ENCODE results near the gene KHDRBS2.

Gene KHDRBS2

GRCh38 chr6:62280099-62280498 lies 5.9 kb downstream of the KHDRBS2 start:
- Histone ChIP-seq H3K36me3 (ENCODE audit: control insufficient read depth, insufficient read depth, low read length) (no peaks in the 10 kb centered on the region), H3K9me3 (ENCODE audit: control insufficient read depth, low read length) (no peaks in the 10 kb centered on the region), H3K9ac (ENCODE audit: low read length) (no peak overlapping the region), H3K4me1 (ENCODE audit: control insufficient read depth, insufficient read depth, low read length) (no peaks in the 10 kb centered on the region), H3K4me3 (ENCODE audit: low read length) (no peak overlapping the region), H3K27me3 (ENCODE audit: control insufficient read depth, insufficient read depth, low read length) (no peaks in the 10 kb centered on the region)

DNA sequence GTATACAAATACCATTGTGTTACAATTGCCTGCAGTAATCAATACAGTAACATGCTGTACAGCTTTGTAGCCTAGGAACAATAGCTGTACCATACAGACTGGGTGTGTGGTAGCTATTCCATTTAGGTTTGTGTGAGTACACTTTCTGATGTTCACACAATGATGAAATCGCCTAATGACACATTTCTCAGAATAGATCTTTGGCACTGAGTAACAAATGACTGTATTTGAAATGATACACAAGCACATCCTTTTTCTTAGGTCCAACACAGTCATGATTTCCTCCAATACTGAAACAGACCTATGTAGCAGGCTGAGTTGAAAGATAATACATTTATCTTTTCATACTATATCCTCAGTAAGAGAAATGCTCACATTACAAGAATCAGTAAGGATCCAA lies 13.9 kb downstream of the KHDRBS2 start:
- H3K9me3 ChIP-seq (ENCODE audit: control insufficient read depth, low read length): no peaks in the 10 kb centered on the region
- no peak overlapping the region for H3K4me3 ChIP-seq (ENCODE audit: low read length)
- no peaks in the 10 kb centered on the region for H3K4me1 ChIP-seq (ENCODE audit: control insufficient read depth, insufficient read depth, low read length)
- no peak overlapping the region for H3K9ac ChIP-seq (ENCODE audit: low read length)
- H3K27me3 ChIP-seq (ENCODE audit: control insufficient read depth, insufficient read depth, low read length): no peaks in the 10 kb centered on the region
- no peaks in the 10 kb centered on the region for H3K36me3 ChIP-seq (ENCODE audit: control insufficient read depth, insufficient read depth, low read length)

DNA sequence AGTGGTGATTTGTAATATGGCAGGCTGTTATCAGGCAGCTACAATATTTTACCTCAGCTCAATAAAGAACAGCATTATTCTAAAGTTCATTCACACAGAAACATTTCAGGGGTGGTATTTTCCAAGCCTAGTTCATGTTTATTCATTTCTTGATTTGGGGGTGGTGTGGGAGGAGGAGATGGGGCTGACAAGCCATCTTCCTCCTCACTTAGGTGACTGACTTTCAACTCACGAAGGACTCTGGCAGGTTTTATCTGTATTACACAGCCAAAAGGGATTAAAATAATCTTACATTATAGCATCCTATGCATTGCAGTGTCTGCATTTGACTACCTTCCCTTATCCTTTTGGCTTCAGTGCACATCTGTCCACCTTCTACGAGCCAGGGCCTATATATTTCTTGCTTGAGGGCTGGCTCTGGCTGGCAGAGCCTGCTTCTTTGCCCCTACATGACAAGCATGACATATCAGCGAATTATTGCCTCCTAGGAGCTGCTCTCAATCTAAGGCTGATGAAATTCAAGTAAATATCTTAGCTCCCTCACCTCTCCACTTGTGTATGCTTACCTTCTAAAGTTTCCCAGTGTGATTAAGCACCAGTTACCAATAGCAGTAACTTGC lies 20.0 kb downstream of the KHDRBS2 start:
- Histone ChIP-seq H3K9me3 (ENCODE audit: control insufficient read depth, low read length) (no peaks in the 10 kb centered on the region), H3K4me3 (ENCODE audit: low read length) (no peak overlapping the region), H3K4me1 (ENCODE audit: control insufficient read depth, insufficient read depth, low read length) (no peaks in the 10 kb centered on the region), H3K9ac (ENCODE audit: low read length) (no peak overlapping the region), H3K36me3 (ENCODE audit: control insufficient read depth, insufficient read depth, low read length) (no peaks in the 10 kb centered on the region), H3K27me3 (ENCODE audit: control insufficient read depth, insufficient read depth, low read length) (no peaks in the 10 kb centered on the region)

- Histone ChIP-seq H3K36me3 (ENCODE audit: control insufficient read depth, insufficient read depth, low read length) (no peaks in the 10 kb centered on the region), H3K9me3 (ENCODE audit: control insufficient read depth, low read length) (no peaks in the 10 kb centered on the region), H3K4me1 (ENCODE audit: control insufficient read depth, insufficient read depth, low read length) (no peaks in the 10 kb centered on the region), H3K27me3 (ENCODE audit: control insufficient read depth, insufficient read depth, low read length) (no peaks in the 10 kb centered on the region), H3K4me3 (ENCODE audit: low read length) (no peak overlapping the region), H3K9ac (ENCODE audit: low read length) (no peak overlapping the region)
Observed at GRCh38 chr6:62262283-62262682, 23.7 kb downstream of the KHDRBS2 start.

DNA sequence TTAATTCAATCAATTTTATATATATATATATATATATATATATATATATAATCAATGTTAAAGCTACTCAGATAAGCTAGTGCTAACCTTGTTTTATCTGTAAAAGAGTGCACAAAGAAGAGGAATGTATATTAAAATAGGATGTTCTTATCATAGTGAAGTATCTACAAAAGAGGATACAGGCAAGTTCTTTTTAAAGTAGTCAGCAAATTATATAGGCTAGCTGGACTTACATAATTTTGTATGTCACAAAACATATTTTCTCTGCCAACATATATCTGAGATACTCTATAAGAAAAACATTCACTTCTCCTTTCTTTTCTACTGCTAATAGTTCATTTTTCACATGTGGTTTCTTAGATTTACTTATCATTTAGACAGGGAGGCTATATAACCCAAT lies 39.9 kb downstream of the KHDRBS2 start:
- Histone ChIP-seq H3K9me3 (ENCODE audit: control insufficient read depth, low read length) (no peaks in the 10 kb centered on the region), H3K4me1 (ENCODE audit: control insufficient read depth, insufficient read depth, low read length) (no peaks in the 10 kb centered on the region), H3K36me3 (ENCODE audit: control insufficient read depth, insufficient read depth, low read length) (no peaks in the 10 kb centered on the region), H3K4me3 (ENCODE audit: low read length) (no peak overlapping the region), H3K9ac (ENCODE audit: low read length) (no peak overlapping the region), H3K27me3 (ENCODE audit: control insufficient read depth, insufficient read depth, low read length) (no peaks in the 10 kb centered on the region)

- no peaks in the 10 kb centered on the region for H3K4me1 ChIP-seq (ENCODE audit: control insufficient read depth, insufficient read depth, low read length)
- H3K9me3 ChIP-seq (ENCODE audit: control insufficient read depth, low read length): no peaks in the 10 kb centered on the region
- H3K4me3 ChIP-seq (ENCODE audit: low read length): no peak overlapping the region
- H3K27me3 ChIP-seq (ENCODE audit: control insufficient read depth, insufficient read depth, low read length): no peaks in the 10 kb centered on the region
- no peak overlapping the region for H3K9ac ChIP-seq (ENCODE audit: low read length)
- no peaks in the 10 kb centered on the region for H3K36me3 ChIP-seq (ENCODE audit: control insufficient read depth, insufficient read depth, low read length)
Observed at GRCh38 chr6:62236784-62237183, 49.2 kb downstream of the KHDRBS2 start.

- H3K4me1 ChIP-seq (ENCODE audit: control insufficient read depth, insufficient read depth, low read length): no peaks in the 10 kb centered on the region
Observed at GRCh38 chr6:62229231-62229630, 56.8 kb downstream of the KHDRBS2 start.

GRCh38 chr6:62217866-62218265 lies 68.2 kb downstream of the KHDRBS2 start:
- Histone ChIP-seq H3K9ac (ENCODE audit: low read length) (no peak overlapping the region), H3K36me3 (ENCODE audit: control insufficient read depth, insufficient read depth, low read length) (no peaks in the 10 kb centered on the region), H3K4me1 (ENCODE audit: control insufficient read depth, insufficient read depth, low read length) (no peaks in the 10 kb centered on the region), H3K27me3 (ENCODE audit: control insufficient read depth, insufficient read depth, low read length) (no peaks in the 10 kb centered on the region), H3K9me3 (ENCODE audit: control insufficient read depth, low read length) (no peaks in the 10 kb centered on the region), H3K4me3 (ENCODE audit: low read length) (no peak overlapping the region)

More at GRCh38 chr6:62229231-62229630, 56.8 kb downstream of the KHDRBS2 start:
- no peaks in the 10 kb centered on the region for H3K27me3 ChIP-seq (ENCODE audit: control insufficient read depth, insufficient read depth, low read length)
- no peaks in the 10 kb centered on the region for H3K36me3 ChIP-seq (ENCODE audit: control insufficient read depth, insufficient read depth, low read length)
- no peaks in the 10 kb centered on the region for H3K9me3 ChIP-seq (ENCODE audit: control insufficient read depth, low read length)
- no peak overlapping the region for H3K9ac ChIP-seq (ENCODE audit: low read length)
- H3K4me3 ChIP-seq (ENCODE audit: low read length): no peak overlapping the region

GRCh38 chr6:62202078-62202477 lies 83.9 kb downstream of the KHDRBS2 start:
- H3K9ac ChIP-seq (ENCODE audit: low read length): no peak overlapping the region
- H3K4me3 ChIP-seq (ENCODE audit: low read length): no peak overlapping the region
- no peaks in the 10 kb centered on the region for H3K27me3 ChIP-seq (ENCODE audit: control insufficient read depth, insufficient read depth, low read length)
- no peaks in the 10 kb centered on the region for H3K9me3 ChIP-seq (ENCODE audit: control insufficient read depth, low read length)
- no peaks in the 10 kb centered on the region for H3K36me3 ChIP-seq (ENCODE audit: control insufficient read depth, insufficient read depth, low read length)
- no peaks in the 10 kb centered on the region for H3K4me1 ChIP-seq (ENCODE audit: control insufficient read depth, insufficient read depth, low read length)

GRCh38 chr6:62192593-62192992 lies 93.4 kb downstream of the KHDRBS2 start:
- Histone ChIP-seq H3K9ac (ENCODE audit: low read length) (no peak overlapping the region), H3K4me1 (ENCODE audit: control insufficient read depth, insufficient read depth, low read length) (no peaks in the 10 kb centered on the region), H3K4me3 (ENCODE audit: low read length) (no peak overlapping the region), H3K9me3 (ENCODE audit: control insufficient read depth, low read length) (no peaks in the 10 kb centered on the region), H3K36me3 (ENCODE audit: control insufficient read depth, insufficient read depth, low read length) (no peaks in the 10 kb centered on the region), H3K27me3 (ENCODE audit: control insufficient read depth, insufficient read depth, low read length) (no peaks in the 10 kb centered on the region)

- Histone ChIP-seq H3K9ac (ENCODE audit: low read length) (no peak overlapping the region), H3K9me3 (ENCODE audit: control insufficient read depth, low read length) (no peaks in the 10 kb centered on the region), H3K4me3 (ENCODE audit: low read length) (no peak overlapping the region), H3K27me3 (ENCODE audit: control insufficient read depth, insufficient read depth, low read length) (no peaks in the 10 kb centered on the region), H3K4me1 (ENCODE audit: control insufficient read depth, insufficient read depth, low read length) (no peaks in the 10 kb centered on the region), H3K36me3 (ENCODE audit: control insufficient read depth, insufficient read depth, low read length) (no peaks in the 10 kb centered on the region)
Observed at GRCh38 chr6:62175195-62175594, 110.8 kb downstream of the KHDRBS2 start.

GRCh38 chr6:62174548-62174947 lies 111.5 kb downstream of the KHDRBS2 start:
- no peak overlapping the region for H3K9ac ChIP-seq (ENCODE audit: low read length)
- no peaks in the 10 kb centered on the region for H3K9me3 ChIP-seq (ENCODE audit: control insufficient read depth, low read length)
- H3K4me1 ChIP-seq (ENCODE audit: control insufficient read depth, insufficient read depth, low read length): no peaks in the 10 kb centered on the region
- H3K27me3 ChIP-seq (ENCODE audit: control insufficient read depth, insufficient read depth, low read length): no peaks in the 10 kb centered on the region
- no peaks in the 10 kb centered on the region for H3K36me3 ChIP-seq (ENCODE audit: control insufficient read depth, insufficient read depth, low read length)
- no peak overlapping the region for H3K4me3 ChIP-seq (ENCODE audit: low read length)

- Histone ChIP-seq H3K9ac (ENCODE audit: low read length) (no peak overlapping the region), H3K4me3 (ENCODE audit: low read length) (no peak overlapping the region), H3K4me1 (ENCODE audit: control insufficient read depth, insufficient read depth, low read length) (no peaks in the 10 kb centered on the region), H3K36me3 (ENCODE audit: control insufficient read depth, insufficient read depth, low read length) (no peaks in the 10 kb centered on the region), H3K9me3 (ENCODE audit: control insufficient read depth, low read length) (no peaks in the 10 kb centered on the region), H3K27me3 (ENCODE audit: control insufficient read depth, insufficient read depth, low read length) (no peaks in the 10 kb centered on the region)
Observed at GRCh38 chr6:62167736-62168135, 118.3 kb downstream of the KHDRBS2 start.

All from mucosa of stomach (tissue), 1 donor.